Stimulated activated CD4-positive, alpha-beta T cell treated with anti-CD3 and anti-CD28 coated beads, Interleukin-1b, Interleukin-23, amount 100 ng/mL, for 1 hour (primary cell): ENCODE results near the gene RIPK4.

Source experiments
- DNase-seq, 2 donors: peaks; one replicate each; pipeline ENCODE4 v3.0.0-alpha.2; 2020; ENCODE audit warnings: low read depth in 2 of 2

Gene RIPK4

DNA sequence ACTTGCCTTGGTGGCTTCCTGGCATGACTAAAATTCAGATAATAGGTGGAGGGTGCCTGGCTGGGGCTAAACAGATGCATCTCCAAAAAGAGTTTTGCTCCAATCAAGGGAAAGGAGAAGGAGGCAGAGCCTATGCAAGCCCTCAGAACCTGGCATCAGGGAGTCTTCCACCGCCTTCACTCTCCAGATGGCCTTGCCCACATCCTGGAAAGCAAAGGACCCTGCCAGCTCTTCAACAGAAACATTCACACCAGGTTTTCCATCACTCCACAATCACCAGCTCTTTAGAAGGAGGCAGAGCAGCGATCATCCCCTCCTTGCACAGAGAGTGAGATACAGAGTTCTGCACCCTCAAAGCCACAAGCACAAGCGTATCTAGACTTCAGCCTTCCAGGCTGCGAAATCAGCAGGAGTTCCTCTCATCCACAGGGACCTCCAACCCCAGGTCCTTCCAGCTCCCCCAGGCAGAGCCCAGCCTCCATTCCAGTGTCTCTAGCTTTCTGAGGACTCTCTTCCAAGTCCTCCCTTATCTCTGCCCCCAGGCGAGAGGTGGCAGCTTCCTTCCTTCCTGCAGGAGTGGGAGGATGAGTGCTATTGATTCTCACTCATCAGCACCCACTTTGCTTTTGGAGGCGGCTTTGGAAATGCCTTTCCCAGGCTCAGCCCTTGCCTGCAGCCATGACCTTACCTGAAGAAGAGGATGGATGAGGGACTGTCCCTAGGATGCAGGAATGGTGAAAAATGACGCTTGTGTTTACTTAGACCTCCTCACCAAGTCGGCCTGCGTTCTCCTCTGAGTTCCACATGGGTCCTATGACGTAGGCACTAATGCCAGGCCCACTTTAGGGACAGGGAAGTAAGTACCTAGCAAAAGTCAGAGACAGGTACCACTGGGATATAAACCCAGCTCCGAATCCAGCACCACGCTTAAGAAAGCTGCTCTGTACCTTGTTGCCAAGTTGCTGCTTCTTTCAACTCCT lies 75.4 kb downstream of the RIPK4 start:
- no peak for DNase-seq
